Mesenchymal stem cell (in vitro differentiated cells and primary cell): ENCODE data around the gene HAGHL.

ENCODE experiments used
- DNase-seq: peaks from one replicate; pipeline ENCODE4 v3.0.0-alpha.2; 2013
- H2AFZ ChIP-seq: one replicate; pipeline ENCODE4 v1.6.1; 2013; ENCODE audit warnings: low read depth, mild to moderate bottlenecking, control low read depth, inconsistent platforms, low read length, moderate library complexity
- H2AK5ac ChIP-seq: 2 replicates; pipeline ENCODE4 v1.6.1; 2013; ENCODE audit warnings: low read length, moderate library complexity, mild to moderate bottlenecking, inconsistent platforms; ENCODE audit not compliant: severe bottlenecking
- H2BK120ac ChIP-seq: one replicate; pipeline ENCODE4 v1.6.1; 2013; ENCODE audit warnings: low read depth, mild to moderate bottlenecking, inconsistent platforms, low read length, moderate library complexity
- H2BK12ac ChIP-seq, 2 experiments: one replicate each; pipeline ENCODE4 v1.6.1; 2013; ENCODE audit warnings: inconsistent platforms in 2 of 2, low read length in 2 of 2, mild to moderate bottlenecking in 2 of 2, moderate library complexity in 2 of 2, control low read depth in 1 of 2
- H2BK15ac ChIP-seq: one replicate; pipeline ENCODE4 v1.6.1; 2013; ENCODE audit warnings: mild to moderate bottlenecking, low read depth, inconsistent platforms; ENCODE audit not compliant: poor library complexity, severe bottlenecking
- H2BK5ac ChIP-seq: 2 replicates; pipeline ENCODE4 v1.6.1; 2013; ENCODE audit warnings: low read depth, mild to moderate bottlenecking, low read length, control low read depth, inconsistent platforms; ENCODE audit not compliant: poor library complexity, severe bottlenecking
- H3K14ac ChIP-seq, 2 experiments: one replicate each; pipeline ENCODE4 v1.6.1; 2013; ENCODE audit warnings: inconsistent platforms in 2 of 2, low read length in 2 of 2, control low read depth in 1 of 2, mild to moderate bottlenecking in 1 of 2, moderate library complexity in 1 of 2
- H3K18ac ChIP-seq, 2 experiments: one replicate each; pipeline ENCODE4 v1.6.1; 2013; ENCODE audit warnings: inconsistent platforms in 2 of 2, low read length in 2 of 2, control low read depth in 1 of 2, low read depth in 1 of 2, mild to moderate bottlenecking in 1 of 2
- H3K23ac ChIP-seq, 2 experiments: one replicate each; pipeline ENCODE4 v1.6.1; 2013; ENCODE audit warnings: inconsistent platforms in 2 of 2, low read length in 2 of 2, mild to moderate bottlenecking in 2 of 2, moderate library complexity in 2 of 2, control low read depth in 1 of 2
- H3K27ac ChIP-seq: 2 replicates; pipeline ENCODE4 v1.5.1; 2013; ENCODE audit warnings: mild to moderate bottlenecking, moderate library complexity, low read length, control low read depth, inconsistent platforms; ENCODE audit not compliant: poor library complexity, severe bottlenecking
- H3K27me3 ChIP-seq, 2 experiments: 2 replicates each; pipeline versions ENCODE4 v1.6.1 to v1.7.0; 2013; ENCODE audit warnings: low read length in 2 of 2, mild to moderate bottlenecking in 2 of 2, moderate library complexity in 2 of 2, control low read depth in 1 of 2, inconsistent platforms in 1 of 2; ENCODE audit not compliant: control insufficient read depth in 1 of 2, insufficient read depth in 1 of 2
- H3K36me3 ChIP-seq, 2 experiments: 2 replicates each; pipeline versions ENCODE4 v1.6.1 to v1.7.0; 2013; ENCODE audit warnings: low read length in 2 of 2, control low read depth in 1 of 2, inconsistent platforms in 1 of 2, low read depth in 1 of 2, mild to moderate bottlenecking in 1 of 2; ENCODE audit not compliant: insufficient read depth in 2 of 2, control insufficient read depth in 1 of 2
- H3K4ac ChIP-seq, 2 experiments: one replicate each; pipeline ENCODE4 v1.6.1; 2013; ENCODE audit warnings: inconsistent platforms in 2 of 2, low read length in 2 of 2, mild to moderate bottlenecking in 2 of 2, moderate library complexity in 2 of 2, control low read depth in 1 of 2, low read depth in 1 of 2
- H3K4me1 ChIP-seq: 2 replicates; pipeline ENCODE4 v1.6.1; 2013; ENCODE audit warnings: low read depth, low read length, control low read depth; ENCODE audit not compliant: control insufficient read depth, insufficient read depth
- H3K4me2 ChIP-seq: 2 replicates; pipeline ENCODE4 v1.6.1; 2013; ENCODE audit warnings: low read length, mild to moderate bottlenecking, inconsistent platforms; ENCODE audit not compliant: poor library complexity, severe bottlenecking
- H3K4me3 ChIP-seq, 2 experiments: 2 replicates each; pipeline versions ENCODE4 v1.5.1 to v1.7.0; 2013; ENCODE audit warnings: low read length in 2 of 2, mild to moderate bottlenecking in 2 of 2, control low read depth in 1 of 2, low read depth in 1 of 2; ENCODE audit not compliant: insufficient read depth in 1 of 2
- H3K79me1 ChIP-seq: replicated peaks from 2 replicates; pipeline ENCODE4 v1.6.1; 2013; ENCODE audit warnings: mild to moderate bottlenecking, control low read depth, low read length, inconsistent platforms; ENCODE audit not compliant: poor library complexity, severe bottlenecking
- H3K9ac ChIP-seq: 2 replicates; pipeline ENCODE4 v1.7.0; 2013; ENCODE audit warnings: mild to moderate bottlenecking, low read length, moderate library complexity
- H3K9me3 ChIP-seq: 2 replicates; pipeline ENCODE4 v1.7.0; 2013; ENCODE audit warnings: mild to moderate bottlenecking, low read length; ENCODE audit not compliant: control insufficient read depth
- H4K8ac ChIP-seq: one replicate; pipeline ENCODE4 v1.6.1; 2013; ENCODE audit warnings: inconsistent platforms, mild to moderate bottlenecking, low read length, moderate library complexity
- H4K91ac ChIP-seq: one replicate; pipeline ENCODE4 v1.6.1; 2013; ENCODE audit warnings: mild to moderate bottlenecking, low read length, inconsistent platforms
- WGBS: methylation state at CpG from one replicate; pipeline ENCODE4 v1.1.7; 2013; ENCODE audit warnings: mixed read lengths; 5-methylcytosine and 5-hydroxymethylcytosine counted together

HAGHL gene

GRCh38 chr16:733382-734207 is 6.7 kb downstream of the HAGHL start:
- Histone ChIP-seq H3K14ac (no peak overlapping the region), H2BK120ac (no peak overlapping the region), H3K4ac (no peak overlapping the region), H2BK15ac (no peak overlapping the region), H3K4me1 (peaks cover 10% of the 10 kb centered on the region), H2BK5ac (no peak overlapping the region), H4K91ac (no peak overlapping the region), H3K9me3 (no peaks in the 10 kb centered on the region), H3K79me1 (peaks cover 12% of the 10 kb centered on the region), H3K4me2 (no peak overlapping the region), H3K27ac (no peak overlapping the region), H2AK5ac (no peak overlapping the region), H3K23ac (no peak overlapping the region), H4K8ac (no peak overlapping the region), H2BK12ac (no peak overlapping the region), H3K18ac (no peak overlapping the region), H3K9ac (no peak overlapping the region), H3K4me3 (no peak overlapping the region), H2AFZ (no peak overlapping the region), H3K36me3 (peaks cover 59 to 95% of the 10 kb centered on the region in 2 experiments), H3K27me3 (no peaks in the 10 kb centered on the region)
- 86% methylated on average over 34 of the region's 34 CpGs for WGBS
- no peak for DNase-seq

DNA sequence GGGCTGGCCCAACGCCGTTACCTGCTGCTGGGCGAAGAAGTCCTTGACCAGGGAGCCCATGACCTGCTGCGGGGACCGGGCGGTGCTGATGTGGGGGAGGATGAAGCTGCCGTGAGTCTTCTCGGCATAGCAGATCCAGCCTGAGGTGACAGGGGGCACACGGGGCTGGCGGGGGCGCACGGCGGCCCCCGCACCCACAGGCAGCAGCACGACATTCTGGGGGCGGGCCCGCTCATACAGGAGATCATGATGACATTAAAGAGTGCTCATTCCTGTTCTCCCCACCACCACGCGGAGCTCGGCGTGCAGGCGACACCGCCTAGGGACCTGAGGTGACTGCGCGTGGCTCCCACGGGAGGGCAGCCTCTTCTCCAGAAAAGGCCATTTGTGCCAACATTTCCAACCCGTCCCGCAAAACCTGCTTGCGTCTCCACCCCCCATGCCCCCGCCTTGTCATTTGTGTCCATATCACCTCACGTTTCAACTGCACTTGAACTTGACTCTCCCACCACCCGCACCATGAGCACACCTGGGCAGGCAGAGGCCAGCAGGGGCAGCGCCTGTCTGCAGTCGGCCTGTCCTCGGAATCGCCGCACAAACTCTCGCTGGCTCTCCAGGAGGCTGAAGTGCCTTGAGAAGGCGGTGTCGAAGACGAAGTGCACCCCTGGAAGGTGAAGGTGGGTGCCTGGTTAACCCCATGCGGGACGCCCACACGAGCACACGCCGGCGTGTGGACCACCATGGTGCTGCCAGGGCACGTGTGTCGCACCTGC is 7.5 kb downstream of the HAGHL start:
- Histone ChIP-seq H3K9me3 (no peaks in the 10 kb centered on the region), H3K18ac (no peak overlapping the region), H3K27ac (no peak overlapping the region), H2AFZ (no peak overlapping the region), H3K23ac (no peak overlapping the region), H3K4me3 (no peak overlapping the region), H2BK5ac (no peak overlapping the region), H3K4me2 (no peak overlapping the region), H3K79me1 (peaks cover 16% of the 10 kb centered on the region), H3K27me3 (no peaks in the 10 kb centered on the region), H4K8ac (no peak overlapping the region), H4K91ac (no peak overlapping the region), H3K4ac (no peak overlapping the region), H3K36me3 (peaks cover 62 to 96% of the 10 kb centered on the region in 2 experiments), H2BK12ac (no peak overlapping the region), H2BK120ac (no peak overlapping the region), H2AK5ac (no peak overlapping the region), H3K14ac (no peak overlapping the region), H3K9ac (no peak overlapping the region), H3K4me1 (peaks cover 4% of the 10 kb centered on the region), H2BK15ac (no peak overlapping the region)
- 97% methylated on average over 49 of the region's 49 CpGs for WGBS
- no peak for DNase-seq

- Histone ChIP-seq H3K14ac (no peak overlapping the region), H2BK5ac (no peak overlapping the region), H2AK5ac (no peak overlapping the region), H2BK15ac (no peak overlapping the region), H3K4me1 (peaks cover 11% of the 10 kb centered on the region), H2AFZ (no peak overlapping the region), H4K91ac (no peak overlapping the region), H3K23ac (no peak overlapping the region), H3K36me3 (peaks cover 64 to 92% of the 10 kb centered on the region in 2 experiments), H3K27me3 (no peaks in the 10 kb centered on the region), H2BK12ac (no peak overlapping the region), H3K27ac (no peak overlapping the region), H3K9ac (no peak overlapping the region), H3K79me1 (peaks cover 24% of the 10 kb centered on the region), H3K4me2 (no peak overlapping the region), H3K9me3 (no peaks in the 10 kb centered on the region), H4K8ac (no peak overlapping the region), H3K4ac (no peak overlapping the region), H3K4me3 (no peak overlapping the region), H3K18ac (no peak overlapping the region), H2BK120ac (no peak overlapping the region)
- 97% methylated on average over 25 of the region's 25 CpGs for WGBS
- no peak for DNase-seq
Observed at GRCh38 chr16:734981-735881, 8.3 kb downstream of the HAGHL start.
